ENCODE data around the gene MYL9.
"Not testable (repeated sequence)": the region's sequence is repeated elsewhere in the genome, so short reads cannot be mapped to it uniquely, and the experiment has no call there.

Gene MYL9

DNA sequence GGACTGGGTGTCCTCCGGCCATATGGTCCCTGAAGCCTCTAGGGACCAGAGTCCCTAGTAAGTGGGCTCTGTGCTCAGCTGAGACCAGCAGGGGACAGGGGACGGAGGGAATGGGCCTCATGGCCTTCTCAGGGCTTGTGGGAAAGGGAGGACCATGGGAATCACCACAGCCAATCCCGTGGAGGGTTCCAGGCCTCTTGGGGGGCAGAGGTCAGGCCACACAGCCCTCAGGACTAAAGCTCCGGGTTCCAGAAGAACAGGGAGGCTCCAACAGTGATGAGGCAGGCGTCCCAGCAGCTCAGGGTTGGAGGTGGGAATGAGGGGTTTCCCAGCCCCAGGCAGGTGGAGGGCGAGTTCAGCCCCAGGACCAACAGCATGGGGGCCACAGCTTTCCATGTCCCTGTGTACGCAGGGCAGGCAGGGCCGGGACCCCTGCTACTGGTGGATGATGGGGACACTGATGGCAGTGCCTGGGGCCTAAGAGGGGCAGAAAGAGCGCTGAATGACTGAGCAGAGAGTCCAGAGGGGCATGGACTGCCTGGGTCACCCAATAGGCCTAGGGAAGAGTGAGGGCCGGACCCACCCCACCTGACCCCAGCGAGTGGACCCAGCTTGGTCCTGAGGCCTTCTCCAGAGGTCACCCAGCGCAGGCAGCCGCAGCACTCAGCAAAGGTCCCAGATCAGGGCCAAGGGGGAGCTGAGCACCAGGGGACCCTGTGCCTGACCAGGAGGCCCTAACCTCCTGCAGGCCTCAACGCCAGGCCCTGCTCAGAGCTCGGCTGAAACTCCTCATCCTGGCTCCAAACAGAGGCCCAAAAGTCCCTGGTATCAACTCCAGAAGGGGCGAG, 8.8 kb downstream of the MYL9 start:
- no peak for DNase-seq

DNA sequence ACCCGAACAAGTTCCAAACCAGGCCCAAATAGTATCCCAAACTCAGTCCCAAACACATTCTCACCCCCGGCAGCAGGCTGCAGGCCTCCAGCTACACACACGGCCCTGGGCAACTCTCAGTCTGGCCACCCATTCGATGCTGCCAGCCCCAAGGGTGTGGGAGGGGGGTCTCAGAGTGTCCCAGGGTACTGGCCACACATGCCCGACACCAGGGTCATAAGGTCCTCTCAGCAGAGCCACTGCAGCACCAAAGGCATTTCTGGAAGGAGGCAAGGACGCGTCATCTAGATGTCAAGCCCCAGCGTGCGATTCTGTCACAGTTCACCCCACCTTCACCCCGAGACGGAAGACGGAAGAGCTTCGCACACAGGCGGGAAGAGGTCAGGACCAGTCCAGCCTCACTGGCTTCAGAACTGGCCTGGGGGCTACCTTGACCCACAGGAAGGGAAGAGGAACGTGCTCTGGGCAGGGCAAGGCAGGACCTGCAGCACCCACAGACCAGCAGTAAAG, 9.5 kb downstream of the MYL9 start:
- DNase-seq: no peak

DNA sequence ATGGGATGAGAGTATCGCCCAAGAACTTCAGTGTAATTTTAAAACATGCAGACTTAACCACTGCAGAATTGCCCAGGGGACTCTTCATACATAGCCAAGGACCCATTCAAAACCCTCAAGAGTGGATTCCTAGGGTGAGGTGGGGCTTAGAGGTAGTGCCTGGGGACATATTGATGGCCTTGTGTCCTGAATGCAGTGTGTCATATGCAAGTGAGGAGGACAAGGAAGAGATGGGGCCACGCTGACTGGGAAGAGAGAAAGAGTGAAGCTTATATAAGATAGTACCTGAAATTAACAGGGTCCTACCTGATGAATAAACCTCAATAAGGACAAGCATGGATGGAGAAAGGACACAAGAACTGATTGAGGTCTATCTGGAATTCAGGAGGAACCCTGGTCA, 13.9 kb downstream of the MYL9 start:
- DNase-seq: no peak

DNA sequence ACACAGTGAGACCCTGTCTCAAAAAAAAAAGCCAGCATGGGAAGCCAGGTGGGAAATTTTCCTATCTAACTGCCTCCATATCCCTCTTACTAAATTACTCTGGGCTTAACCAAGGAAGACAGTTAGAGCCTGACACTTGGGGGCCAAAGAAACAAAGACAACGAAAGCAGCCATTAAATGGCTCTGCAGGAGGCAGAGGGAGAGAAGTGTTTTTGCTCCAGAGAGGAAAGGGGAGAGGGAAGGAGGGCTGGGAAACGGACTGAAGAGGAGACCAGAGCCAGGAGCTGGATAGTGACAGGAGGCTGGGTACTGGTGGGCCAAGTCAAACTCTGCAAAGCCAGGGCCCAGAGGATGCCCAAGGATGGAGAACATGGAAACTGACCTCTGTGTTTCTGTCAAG, 21.4 kb downstream of the MYL9 start:
- no peak for DNase-seq

DNA sequence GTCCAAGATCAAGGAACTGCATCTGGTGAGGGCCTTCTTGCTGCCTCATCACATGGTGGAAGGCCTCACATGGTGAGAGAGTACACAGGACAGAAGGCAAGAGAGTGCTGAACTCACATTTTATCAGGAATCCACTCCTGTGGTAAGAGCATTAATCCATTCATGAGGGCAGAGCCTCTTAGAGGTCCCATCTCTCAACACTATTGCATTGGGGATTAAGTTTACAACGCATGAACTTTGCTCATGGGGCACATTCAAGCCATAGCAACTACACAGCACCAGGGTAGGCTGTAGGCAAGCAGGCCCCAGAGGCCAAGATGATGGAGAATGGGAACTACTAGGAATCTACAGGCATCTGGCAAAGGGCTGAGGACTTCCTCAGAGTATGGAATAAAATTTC, 22.1 kb downstream of the MYL9 start:
- DNase-seq: no peak

DNA sequence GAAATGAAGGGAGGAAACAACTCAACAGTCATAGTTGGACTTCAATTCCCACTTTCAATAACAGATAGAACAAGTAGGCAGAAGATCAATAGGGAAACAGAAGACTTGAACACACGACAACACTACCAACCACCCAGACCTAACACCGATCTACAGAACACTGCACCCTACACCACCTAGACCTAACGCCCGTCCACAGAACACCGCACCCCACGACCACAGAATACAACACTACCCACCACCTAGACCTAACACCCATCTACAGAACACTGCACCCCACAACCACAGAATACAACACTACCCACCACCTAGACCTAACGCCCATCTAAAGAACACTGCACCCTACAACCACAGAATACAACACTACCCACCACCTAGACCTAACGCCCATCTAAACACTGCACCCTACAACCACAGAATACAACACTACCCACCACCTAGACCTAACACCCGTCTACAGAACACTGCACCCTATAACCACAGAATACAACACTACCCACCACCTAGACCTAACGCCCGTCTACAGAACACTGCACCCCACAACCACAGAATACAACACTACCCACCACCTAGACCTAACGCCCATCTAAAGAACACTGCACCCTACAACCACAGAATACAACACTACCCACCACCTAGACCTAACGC, 22.9 kb downstream of the MYL9 start:
- not testable (repeated sequence) for DNase-seq

DNA sequence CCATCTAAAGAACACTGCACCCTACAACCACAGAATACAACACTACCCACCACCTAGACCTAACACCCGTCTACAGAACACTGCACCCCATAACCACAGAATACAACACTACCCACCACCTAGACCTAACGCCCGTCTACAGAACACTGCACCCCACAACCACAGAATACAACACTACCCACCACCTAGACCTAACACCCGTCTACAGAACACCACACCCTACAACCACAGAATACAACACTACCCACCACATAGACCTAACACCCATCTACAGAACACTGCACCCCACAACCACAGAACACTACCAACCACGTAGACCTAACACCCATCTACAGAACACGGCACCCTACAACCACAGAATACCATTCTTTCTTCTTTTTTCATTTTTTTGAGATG, 23.4 kb downstream of the MYL9 start:
- DNase-seq: not testable (repeated sequence)

DNA sequence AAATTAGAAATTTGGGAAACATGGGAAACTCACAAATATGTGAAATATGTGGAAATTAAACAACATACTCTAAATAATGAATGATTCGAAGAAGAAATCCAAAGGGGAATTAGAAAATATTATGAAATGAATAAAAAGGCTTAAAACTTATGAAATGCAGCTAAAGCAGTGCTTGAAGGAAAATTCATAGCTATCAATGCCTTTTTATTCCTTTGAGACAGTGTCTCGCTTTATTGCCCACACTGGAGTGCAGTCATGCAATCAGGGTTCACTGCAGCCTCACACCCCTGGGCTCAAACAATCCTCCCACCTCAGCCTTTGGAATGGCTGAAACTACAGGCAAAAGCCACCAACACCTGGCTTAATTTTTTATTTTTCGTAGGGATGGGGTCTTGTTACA, 24.2 kb downstream of the MYL9 start:
- DNase-seq: no peak

DNA sequence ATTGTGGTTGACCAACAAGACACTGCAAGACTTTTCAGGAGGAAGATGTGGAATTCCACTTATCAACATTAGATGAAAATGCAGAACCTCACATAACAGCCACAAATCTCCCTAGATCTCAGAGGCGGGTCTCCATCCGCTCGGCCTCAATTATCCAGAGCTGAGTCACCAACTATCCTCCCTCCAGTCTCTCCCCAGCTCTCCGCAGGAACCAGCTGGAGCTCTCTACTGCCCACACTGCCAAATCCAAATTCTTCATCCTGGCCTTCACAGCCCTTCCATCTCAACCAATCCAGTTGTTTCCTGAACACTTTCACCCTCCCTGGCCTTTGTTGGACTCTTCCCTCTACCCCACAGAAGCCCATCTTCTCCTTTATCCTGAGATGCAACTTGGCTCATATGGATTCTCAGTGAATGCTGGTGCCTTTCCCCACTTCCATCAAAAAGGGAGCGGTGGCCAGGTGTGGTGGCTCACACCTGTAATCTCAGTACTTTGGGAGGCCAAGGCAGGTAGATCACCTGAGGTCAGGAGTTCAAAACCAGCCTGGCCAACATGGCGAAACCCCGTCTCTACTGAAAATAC, 28.6 kb downstream of the MYL9 start:
- DNase-seq: no peak

DNA sequence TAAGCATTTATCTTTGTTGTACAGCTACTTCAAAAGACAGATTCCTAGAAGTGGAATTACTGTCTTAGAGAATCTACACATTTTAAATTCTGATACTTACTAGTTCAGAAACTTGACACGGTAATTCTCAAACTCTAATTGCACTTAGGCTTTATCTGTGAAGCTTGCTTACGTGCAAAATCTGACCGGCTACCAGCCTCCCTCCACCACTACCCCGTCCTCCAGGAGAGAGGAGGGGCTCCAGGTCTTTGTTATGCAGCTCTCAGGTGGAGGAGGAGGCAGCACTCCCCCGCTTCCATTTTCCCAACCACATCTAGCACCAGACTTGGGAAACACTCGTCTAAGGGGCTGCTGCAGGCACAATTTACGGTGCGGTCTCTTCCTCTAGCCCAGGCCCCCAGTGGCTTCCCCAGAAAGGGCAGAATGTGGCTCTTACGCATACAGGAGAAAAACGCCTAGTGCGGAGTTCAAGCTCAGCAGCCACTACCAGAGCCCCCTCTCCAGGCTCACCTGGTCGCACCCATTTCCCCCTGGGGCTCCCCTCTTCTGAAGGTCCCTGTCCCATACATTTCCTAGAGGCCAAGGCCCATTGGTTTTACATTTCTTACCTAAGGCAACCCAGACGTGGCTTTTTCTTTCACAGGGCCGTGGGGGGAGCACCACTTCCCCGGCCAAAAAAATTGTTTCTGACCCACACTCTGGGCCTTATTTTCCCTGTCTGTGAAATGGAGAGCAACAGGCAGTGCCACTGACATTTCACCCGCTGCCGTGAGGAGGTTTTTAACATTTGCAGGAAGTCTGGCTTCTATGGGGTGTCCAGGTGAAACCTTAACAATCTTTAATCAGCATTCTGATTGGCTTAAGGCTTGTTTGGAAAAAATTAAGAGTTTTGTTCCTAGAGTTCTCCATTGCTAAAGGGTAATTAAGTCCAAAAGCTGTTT, 30.5 kb downstream of the MYL9 start:
- no peak for DNase-seq

DNA sequence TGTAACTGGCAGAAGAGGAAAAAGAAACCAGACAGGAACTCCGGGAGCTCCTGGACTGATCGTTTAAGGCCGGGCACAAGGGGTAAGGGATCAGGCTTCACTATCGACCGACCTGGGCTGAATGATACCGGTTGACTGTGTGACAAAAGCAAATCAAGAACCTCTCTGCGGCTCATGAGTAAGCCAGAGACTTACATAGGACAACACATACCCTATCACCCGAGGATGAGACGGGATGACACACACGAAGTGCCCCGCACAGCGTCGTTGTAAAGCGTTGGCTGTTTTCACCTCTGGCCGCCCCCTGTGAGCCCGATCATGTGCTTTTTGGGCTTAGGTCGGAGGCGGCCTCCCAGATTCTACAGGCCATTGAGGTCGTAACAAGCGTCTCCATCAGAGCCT, 31.4 kb downstream of the MYL9 start:
- no peak for DNase-seq

DNA sequence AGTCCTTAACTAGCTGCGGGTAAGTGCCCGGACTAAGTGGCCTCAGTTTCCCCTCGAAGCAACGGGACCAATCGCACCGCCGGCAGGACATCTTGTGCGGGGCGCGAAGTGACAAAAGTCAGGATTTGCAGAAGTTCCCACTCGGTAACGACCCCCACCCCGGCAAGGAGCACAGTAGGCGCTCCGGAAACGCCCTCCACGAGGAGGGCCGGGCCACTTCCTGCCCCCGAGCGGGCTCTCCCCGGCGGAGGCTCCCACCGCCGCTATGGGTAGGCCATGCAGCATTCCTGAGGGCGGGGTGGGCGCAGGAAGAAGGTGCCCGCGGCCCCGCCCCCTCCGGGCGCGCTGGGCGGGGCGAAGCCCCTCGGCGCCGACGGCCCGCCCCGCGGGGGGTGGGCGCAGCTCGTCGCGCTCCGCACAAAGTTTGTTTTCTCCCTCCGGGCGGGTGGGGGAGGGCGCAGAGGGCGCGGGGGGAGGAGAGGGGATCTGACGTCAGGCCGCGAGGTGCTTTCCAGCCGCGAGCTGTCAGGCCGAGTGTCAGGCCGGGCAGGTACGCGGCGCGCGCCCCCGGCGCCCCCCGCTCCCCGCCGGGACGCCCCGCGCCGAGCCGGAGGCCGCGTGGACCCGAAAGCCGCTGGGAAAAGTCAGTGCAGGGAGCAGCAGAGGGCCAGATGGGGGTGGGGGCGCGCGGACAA, 31.9 kb downstream of the MYL9 start, which contains the start of gene TGIF2:
TSS of gene TGIF2 (plus strand) at position 495 of the 695 bp plus-strand sequence. CDS start 5,178 bp downstream, outside the sequence.
- peak; percentile 37 to 45 for DNase-seq

DNA sequence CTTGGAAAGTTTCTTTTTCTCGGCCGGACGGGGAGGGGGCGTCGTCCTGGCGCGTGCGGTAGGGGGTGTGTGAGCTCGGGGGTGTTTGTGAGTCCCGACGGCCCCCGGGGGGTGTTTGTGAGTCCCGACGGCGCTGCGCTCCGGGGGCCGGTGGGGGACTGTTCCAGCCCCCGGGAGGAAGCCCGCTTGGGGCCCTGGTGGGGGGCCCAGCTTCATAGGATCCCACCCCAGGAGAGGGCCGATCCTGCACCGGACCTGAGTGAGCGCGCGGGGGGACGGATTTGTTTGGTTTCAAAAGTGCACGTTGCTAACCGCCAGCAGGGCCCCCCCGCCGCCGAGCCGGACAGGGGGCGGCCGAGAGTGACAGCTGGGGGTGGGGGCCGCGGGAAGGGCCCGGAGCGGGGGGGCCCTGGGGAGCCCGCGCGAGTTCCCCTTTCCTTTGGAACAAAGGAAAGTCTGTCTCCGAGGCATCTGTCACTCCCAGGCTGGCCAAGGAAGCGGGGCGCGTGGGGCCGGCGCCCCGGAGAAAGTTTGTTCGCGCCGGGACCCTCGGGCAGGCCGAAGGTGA, 32.6 kb downstream of the MYL9 start:
- DNase-seq: peak; percentile 33 to 38

DNA sequence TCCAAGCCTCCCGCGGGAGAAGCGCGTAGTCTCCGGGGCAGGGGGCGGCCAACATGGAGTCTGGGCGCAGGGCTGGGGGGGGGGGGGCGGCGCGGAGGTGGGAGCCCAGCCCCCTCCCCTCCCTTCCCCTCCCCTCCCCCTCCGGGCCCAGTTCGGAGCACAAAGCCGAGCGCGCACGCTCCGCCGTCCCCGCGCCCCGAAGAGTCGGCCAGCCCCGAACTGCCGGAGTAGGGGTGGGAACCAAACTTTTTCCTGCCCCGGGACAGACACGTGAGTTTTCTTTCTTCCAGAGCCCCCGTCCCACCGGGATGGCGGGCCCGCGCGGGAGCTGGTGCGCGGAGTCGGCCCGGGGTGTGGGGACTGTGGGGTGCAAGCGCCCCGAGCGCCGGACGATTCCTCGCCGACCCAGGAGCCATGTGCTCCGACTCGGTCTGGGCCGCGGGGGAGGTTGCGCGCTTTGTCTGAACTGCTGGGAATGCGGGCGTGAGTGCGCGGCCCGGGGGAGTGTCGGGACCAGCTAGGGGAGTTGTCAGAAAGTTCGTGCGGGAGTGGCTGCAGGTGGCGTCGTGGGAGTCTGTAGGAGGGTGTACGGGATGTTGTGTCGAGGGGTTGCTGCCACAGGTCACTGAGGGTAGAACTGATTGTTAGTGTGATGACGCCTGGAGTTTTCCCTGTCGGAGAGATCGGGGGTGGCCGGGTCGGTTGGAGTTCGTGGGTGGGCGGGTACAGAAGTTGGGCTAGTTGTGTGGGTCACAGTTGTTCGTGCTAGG, 33.2 kb downstream of the MYL9 start:
- peak; percentile 23 to 38 for DNase-seq

DNA sequence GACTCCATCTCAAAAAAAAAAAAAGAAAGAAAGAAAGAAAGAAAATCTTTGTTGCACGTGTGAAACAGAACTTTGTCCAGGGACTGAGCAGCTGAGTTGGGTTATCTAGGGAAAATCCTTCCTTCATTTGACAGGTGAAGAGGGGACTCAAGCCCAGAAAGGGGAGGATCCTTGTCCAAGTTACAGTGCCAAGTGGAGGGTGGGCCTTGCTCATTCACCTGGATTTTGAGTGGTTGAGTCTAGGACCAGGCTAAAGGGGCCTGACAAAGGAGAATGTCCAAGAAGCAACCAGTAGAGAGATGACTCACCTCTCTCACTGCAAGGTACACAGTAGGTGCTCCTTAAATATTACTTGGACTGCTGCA, 34.7 kb downstream of the MYL9 start:
- no peak for DNase-seq

DNA sequence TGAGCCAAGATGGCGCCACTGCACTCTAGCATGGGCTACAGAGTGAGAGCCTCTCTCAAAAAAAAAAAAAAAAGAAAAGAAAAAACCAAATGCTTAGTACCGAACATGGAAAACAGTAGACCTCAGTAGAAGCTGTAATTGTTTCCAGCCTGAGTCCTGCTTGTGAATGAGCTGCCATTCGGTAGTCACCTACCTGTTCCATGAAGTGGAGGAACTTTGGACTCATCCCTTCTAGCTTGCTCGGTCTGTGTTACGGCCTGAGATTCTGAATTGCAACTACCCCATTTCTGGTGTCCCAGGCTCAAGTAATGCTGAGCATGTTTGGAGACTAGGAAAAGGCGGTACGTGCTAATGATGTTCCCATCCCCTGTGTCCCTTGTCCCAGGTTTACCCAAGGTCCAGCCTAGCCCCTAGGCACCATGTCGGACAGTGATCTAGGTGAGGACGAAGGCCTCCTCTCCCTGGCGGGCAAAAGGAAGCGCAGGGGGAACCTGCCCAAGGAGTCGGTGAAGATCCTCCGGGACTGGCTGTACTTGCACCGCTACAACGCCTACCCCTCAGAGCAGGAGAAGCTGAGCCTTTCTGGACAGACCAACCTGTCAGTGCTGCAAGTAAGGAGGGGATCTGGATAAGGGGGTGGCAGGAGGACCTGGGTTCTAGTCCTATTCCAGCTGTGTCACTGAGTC, 37.2 kb downstream of the MYL9 start:
- no peak for DNase-seq

DNA sequence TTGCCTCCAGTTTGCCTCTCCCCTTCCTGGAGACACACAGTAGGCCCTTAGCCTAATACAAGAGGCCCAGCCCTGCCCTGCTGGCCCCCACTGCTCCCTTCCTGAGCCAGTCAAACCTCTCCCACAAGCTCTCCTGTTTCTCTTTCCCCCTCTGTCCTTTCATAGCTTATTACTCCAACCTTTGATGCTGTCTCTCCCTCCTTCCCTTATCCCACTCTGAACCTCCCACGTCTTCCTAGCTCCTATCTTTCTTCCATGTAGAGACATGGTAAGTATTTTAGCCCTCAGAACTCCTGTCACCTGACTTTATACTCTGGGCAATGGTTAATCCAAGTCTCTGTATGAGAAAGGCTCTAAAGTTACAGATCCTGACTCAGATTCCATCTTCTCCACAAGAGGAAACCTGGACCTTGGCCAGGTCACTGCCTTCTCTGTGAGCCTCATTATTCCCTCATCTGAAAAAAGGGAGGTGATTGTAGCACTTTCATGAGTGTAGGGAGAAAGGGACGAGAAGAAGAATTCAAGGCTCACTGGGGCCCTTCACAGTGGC, 38.8 kb downstream of the MYL9 start:
- no peak for DNase-seq

DNA sequence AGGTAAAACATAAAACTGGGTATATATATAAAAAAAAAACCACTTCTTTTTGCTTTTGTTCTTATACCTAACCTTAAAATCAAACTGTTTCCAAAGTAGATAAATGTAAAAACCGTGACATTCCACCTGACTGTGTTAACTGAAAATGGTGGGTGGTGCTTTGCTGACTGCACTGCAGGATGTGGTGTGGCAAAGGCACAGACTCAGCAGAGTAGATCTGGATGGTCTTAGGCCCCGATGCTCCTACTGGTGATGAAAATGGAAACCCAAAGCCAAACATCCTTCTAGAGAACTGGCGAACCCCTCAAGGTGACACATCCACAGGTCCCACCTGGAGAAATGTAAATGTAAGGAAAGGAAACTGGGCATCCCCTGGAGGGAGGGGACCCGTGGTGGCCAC, 41.0 kb downstream of the MYL9 start:
- DNase-seq: no peak

DNA sequence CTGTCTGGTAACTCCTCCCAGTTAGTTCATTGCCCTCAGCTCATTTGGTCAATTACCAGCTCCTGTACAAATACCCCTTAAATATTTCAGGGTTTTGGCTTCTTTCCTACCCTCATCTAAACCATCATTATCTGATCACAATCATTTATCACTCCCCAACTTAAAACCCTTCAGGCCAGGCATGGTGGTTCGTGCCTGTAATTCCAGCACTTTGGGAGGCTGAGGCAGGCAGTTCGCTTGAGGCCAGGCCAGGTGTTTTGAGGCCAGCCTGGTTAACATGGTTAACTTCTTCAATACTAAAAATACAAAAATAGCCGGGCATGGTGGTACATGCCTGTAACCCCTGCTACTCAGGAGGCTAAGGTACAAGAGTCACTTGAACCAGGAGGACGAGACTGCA, 41.5 kb downstream of the MYL9 start:
- DNase-seq: no peak

DNA sequence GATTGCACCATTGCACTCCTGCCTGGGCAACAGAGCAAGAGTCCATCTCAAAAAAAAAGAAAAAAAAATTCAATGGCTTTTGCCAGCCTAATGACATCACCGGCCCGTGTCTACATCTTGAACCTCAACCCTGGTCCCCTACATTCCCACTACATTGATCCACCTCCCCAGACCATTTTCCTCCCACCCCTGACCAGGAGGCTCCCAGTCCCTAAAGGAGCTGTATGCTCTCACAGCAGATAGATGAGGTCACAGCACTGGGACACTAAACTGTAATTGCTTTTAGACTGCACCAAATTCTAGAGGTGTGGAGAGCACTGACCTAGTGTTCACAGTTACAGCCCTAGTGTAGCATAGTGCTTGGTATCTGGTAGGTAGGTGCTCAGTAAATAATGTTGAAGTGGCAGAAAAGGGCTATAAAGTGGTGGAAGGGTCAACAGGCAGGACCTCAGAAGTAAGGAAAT, 42.7 kb downstream of the MYL9 start:
- DNase-seq: no peak
